KMS-11 (cell line): ENCODE measurements around the gene XRCC6.

ENCODE experiments used
- H2AFZ ChIP-seq: fragments of 200-600 bp; sonication (generic); 2 replicates; pipeline ENCODE4 v1.6.1; 2016; ENCODE audit warnings: antibody characterized with exemption, mixed run types, low read depth
- H3K27ac ChIP-seq: fragments of 200-600 bp; sonication (generic); 2 replicates; pipeline ENCODE4 v1.6.1; 2016; ENCODE audit warnings: mild to moderate bottlenecking, mixed run types
- H3K27me3 ChIP-seq: fragments of 200-600 bp; sonication (generic); 2 replicates; pipeline ENCODE4 v1.6.1; 2017; ENCODE audit warnings: mild to moderate bottlenecking, low read depth, mixed run types, moderate library complexity; ENCODE audit not compliant: insufficient read depth
- H3K36me3 ChIP-seq: fragments of 200-600 bp; sonication (generic); 2 replicates; pipeline ENCODE4 v1.6.1; 2017; ENCODE audit warnings: mild to moderate bottlenecking, mixed run types; ENCODE audit not compliant: insufficient read depth
- H3K4me1 ChIP-seq: fragments of 200-600 bp; sonication (generic); 2 replicates; pipeline ENCODE4 v1.6.1; 2016; ENCODE audit warnings: mild to moderate bottlenecking, low read depth, mixed run types; ENCODE audit not compliant: poor library complexity, severe bottlenecking
- H3K4me2 ChIP-seq: fragments of 200-600 bp; sonication (generic); 2 replicates; pipeline ENCODE4 v1.7.0; 2016; ENCODE audit warnings: mild to moderate bottlenecking, mixed run types
- H3K4me3 ChIP-seq: fragments of 200-600 bp; sonication (generic); IDR thresholded peaks from 2 replicates; pipeline ENCODE4 v1.6.1; 2017; ENCODE audit warnings: low read depth, low read length, mixed read lengths; ENCODE audit not compliant: insufficient read depth
- H3K79me2 ChIP-seq: fragments of 200-600 bp; sonication (generic); 2 replicates; pipeline ENCODE4 v1.6.1; 2016; ENCODE audit warnings: low read depth, mixed run types; ENCODE audit not compliant: insufficient read depth
- H3K9ac ChIP-seq: fragments of 200-600 bp; sonication (generic); 2 replicates; pipeline ENCODE4 v1.6.1; 2016; ENCODE audit warnings: mild to moderate bottlenecking, mixed run types
- H4K20me1 ChIP-seq: fragments of 200-600 bp; sonication (generic); 2 replicates; pipeline ENCODE4 v1.6.1; 2016; ENCODE audit warnings: mild to moderate bottlenecking, mixed run types; ENCODE audit not compliant: insufficient read depth
- TF ChIP-seq, protein P1 (sequence below): fragments of 200-600 bp; sonication (generic); conservative IDR thresholded peaks from 2 replicates; pipeline ENCODE4 v1.6.1; 2017; ENCODE audit warnings: low read depth, mild to moderate bottlenecking, antibody characterized with exemption, low read length, moderate library complexity, mixed read lengths

XRCC6 gene

DNA sequence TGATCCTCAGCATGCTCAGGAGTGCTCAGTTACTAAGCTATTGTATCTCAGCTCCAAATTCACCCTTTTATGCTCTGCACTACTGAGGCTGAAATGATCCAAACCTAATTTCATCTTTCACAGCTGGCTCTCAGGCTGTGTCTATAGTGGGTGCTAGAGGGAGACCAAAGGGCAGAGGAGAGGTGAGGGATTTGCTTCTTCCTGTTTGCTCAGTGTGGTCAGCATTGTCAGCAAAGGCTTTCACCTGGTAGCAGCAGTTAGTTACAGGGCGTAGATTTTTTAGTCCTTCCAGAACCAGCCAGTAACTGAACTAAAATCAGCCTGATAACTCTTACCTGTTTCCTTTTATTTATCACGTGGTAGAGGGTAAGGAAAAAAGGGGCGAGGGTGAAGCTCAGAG, 33.2 kb downstream of the XRCC6 start:
- no peaks in the 10 kb centered on the region for H4K20me1 ChIP-seq
- no peak overlapping the region for H3K4me3 ChIP-seq
- H3K4me1 ChIP-seq = peaks cover 14% of the 10 kb centered on the region
- no peak overlapping the region for H3K4me2 ChIP-seq
- H2AFZ ChIP-seq = no peak overlapping the region
- H3K79me2 ChIP-seq = no peaks in the 10 kb centered on the region
- H3K27me3 ChIP-seq = no peaks in the 10 kb centered on the region
- TF ChIP-seq, protein P1, sequence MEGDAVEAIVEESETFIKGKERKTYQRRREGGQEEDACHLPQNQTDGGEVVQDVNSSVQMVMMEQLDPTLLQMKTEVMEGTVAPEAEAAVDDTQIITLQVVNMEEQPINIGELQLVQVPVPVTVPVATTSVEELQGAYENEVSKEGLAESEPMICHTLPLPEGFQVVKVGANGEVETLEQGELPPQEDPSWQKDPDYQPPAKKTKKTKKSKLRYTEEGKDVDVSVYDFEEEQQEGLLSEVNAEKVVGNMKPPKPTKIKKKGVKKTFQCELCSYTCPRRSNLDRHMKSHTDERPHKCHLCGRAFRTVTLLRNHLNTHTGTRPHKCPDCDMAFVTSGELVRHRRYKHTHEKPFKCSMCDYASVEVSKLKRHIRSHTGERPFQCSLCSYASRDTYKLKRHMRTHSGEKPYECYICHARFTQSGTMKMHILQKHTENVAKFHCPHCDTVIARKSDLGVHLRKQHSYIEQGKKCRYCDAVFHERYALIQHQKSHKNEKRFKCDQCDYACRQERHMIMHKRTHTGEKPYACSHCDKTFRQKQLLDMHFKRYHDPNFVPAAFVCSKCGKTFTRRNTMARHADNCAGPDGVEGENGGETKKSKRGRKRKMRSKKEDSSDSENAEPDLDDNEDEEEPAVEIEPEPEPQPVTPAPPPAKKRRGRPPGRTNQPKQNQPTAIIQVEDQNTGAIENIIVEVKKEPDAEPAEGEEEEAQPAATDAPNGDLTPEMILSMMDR = no peak
- no peak overlapping the region for H3K9ac ChIP-seq
- peaks cover 16% of the 10 kb centered on the region; the same call in 1 of the 2 replicates for H3K36me3 ChIP-seq
- no peak overlapping the region for H3K27ac ChIP-seq

DNA sequence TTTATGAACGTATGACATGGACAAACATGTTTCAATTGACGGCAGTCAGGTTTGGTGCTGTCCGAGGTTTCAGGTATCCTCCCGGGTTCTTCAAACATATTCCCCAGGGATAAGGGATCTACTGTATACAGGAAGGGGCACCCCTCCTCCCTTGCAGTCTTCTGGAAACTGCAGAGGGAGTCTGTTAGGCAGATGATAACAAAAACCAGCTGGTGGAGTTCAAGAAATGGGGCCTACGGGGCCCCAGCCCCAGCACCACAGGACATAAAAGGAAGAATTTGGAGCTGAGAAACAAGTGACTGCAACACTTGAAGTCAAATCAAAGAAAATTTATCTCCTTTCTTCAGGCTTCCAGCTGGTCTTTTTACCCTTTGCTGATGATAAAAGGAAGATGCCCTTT, 35.5 kb downstream of the XRCC6 start:
- Histone ChIP-seq H3K36me3 (peaks cover 17% of the 10 kb centered on the region; the same call in 1 of the 2 replicates), H2AFZ (no peak overlapping the region), H3K4me3 (no peak overlapping the region), H3K9ac (no peak overlapping the region), H3K79me2 (no peaks in the 10 kb centered on the region), H4K20me1 (no peaks in the 10 kb centered on the region), H3K4me2 (no peak overlapping the region), H3K4me1 (peaks cover 14% of the 10 kb centered on the region), H3K27me3 (no peaks in the 10 kb centered on the region), H3K27ac (no peak overlapping the region)
- TF ChIP-seq, protein P1 = no peak

DNA sequence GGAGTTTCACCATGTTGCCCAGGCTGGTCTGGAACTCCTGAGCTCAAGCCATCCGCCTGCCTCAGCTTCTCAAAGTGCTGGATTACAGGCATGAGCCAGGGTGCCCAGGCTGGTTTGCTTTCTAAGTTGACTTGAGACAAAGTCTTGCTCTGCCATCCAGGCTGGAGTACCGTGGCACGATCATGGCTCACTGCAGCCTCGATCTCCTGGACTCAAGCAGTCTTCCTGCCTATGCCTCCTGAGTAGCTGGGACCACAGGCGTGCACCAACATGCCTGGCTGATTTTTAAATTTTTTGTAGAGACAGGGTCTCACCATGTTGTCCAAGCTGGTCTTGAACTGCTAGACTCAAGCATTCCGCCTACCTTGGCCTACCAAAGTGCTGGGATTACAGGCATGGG, 36.6 kb downstream of the XRCC6 start:
- peaks cover 17% of the 10 kb centered on the region; the same call in 1 of the 2 replicates for H3K36me3 ChIP-seq
- H3K4me2 ChIP-seq = no peak overlapping the region

DNA sequence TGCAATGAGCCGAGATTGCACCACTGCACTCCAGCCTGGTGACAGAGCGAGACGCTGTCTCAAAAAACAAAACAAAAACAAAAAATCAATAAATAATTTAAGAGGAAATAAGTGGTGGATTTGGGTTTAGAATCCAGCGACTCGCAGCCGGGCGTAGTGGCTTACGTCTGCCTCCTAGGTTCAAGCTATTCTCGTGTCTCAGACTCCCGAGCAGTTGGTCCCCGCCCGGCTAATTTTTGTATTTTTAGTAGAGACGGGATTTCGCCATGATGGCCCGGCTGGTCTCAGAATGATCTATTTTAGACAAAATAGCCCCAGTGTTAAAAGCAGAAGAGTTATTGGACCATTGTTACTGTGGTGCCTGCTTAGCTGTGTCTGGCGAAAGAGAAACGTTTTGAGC, 37.8 kb downstream of the XRCC6 start:
- H3K79me2 ChIP-seq = no peaks in the 10 kb centered on the region
- H3K4me2 ChIP-seq = no peak overlapping the region
- no peaks in the 10 kb centered on the region for H3K27me3 ChIP-seq
- H3K4me1 ChIP-seq = peaks cover 8% of the 10 kb centered on the region
- TF ChIP-seq, protein P1 = no peak
- H3K4me3 ChIP-seq = no peak overlapping the region
- H2AFZ ChIP-seq = no peak overlapping the region
- H3K36me3 ChIP-seq = peaks cover 17% of the 10 kb centered on the region; the same call in 1 of the 2 replicates
- no peak overlapping the region for H3K9ac ChIP-seq
- H4K20me1 ChIP-seq = no peaks in the 10 kb centered on the region
- H3K27ac ChIP-seq = no peak overlapping the region

More for the DNA sequence above, 36.6 kb downstream of the XRCC6 start:
- Histone ChIP-seq H3K4me3 (no peak overlapping the region), H2AFZ (no peak overlapping the region), H3K4me1 (peaks cover 14% of the 10 kb centered on the region), H3K27me3 (no peaks in the 10 kb centered on the region), H3K79me2 (no peaks in the 10 kb centered on the region), H4K20me1 (no peaks in the 10 kb centered on the region), H3K27ac (no peak overlapping the region), H3K9ac (no peak overlapping the region)
- TF ChIP-seq, protein P1 = no peak
